ENCODE data around the gene POLR2L.

GRCh38 chr11:828506-829175 lies 13.7 kb downstream of the POLR2L start:
- TF ChIP-seq CTCF (IDR thresholded peaks at IDR 0.05 in 4 of 5, conservative IDR thresholded peaks at IDR 0.05 in 1 of 5) (no peak), POLR2A (IDR thresholded peaks at IDR 0.05) (no peak)
